Islet of Langerhans (tissue), 1 donor: ENCODE results near the gene WWOX.
A peak's percentile ranks its signal among the peaks of the same experiment; 100 is the strongest.

Experiments used
- FAIRE-seq: peaks from one replicate; lab custom pipeline; 2011; peaks lifted over from hg19 to GRCh38; lab: Jason Lieb, UNC

WWOX gene

DNA sequence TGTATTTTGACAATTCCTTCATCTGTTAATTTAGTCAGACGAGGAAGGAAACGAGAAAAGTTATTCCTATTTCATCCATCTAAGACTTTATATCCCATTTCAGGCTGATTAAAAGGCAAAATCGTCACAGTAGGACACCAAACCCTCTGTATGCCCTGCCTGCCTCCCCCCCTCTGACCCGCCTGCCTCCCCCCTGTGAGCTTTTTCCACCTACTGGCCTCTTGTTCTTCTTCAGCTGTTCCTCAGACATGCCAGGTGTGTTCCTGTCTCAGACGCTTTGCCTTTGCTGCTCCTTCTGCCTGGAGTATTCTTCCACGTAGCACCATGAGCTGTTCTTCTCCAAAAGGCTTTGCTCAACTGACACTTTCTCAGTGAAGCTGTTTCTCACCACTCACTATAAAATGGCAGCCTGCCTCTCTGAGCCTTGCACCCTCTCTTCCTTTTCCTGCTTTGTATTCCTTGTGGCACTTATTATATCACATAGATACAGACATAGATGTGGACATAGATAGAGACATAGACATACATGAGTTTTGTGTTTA is 777.7 kb downstream of the WWOX start:
- no peak for FAIRE-seq

GRCh38 chr16:78878570-78878969 is 779.1 kb downstream of the WWOX start:
- no peak for FAIRE-seq

GRCh38 chr16:78879011-78879410 is 779.6 kb downstream of the WWOX start:
- FAIRE-seq, result no peak

DNA sequence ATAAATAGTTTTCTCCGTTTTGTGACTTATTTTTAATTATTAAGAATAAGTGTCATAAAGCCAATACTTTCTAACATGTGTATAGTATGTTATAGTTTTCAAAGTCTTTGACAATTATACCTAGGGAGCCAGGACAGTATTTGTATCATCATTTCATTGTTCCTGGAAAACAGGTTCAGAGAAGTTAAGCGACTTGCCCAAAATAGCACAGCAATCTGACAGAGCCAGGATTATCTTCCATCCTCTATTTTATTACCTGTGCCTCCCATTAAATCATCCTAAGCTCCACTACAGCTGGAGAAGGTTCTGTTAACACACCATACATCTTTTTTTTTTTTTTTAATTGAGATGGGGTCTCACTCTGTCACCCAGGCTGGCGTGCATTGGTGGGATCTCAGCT is 782.7 kb downstream of the WWOX start:
- no peak for FAIRE-seq

GRCh38 chr16:78882751-78883150 is 783.3 kb downstream of the WWOX start:
- FAIRE-seq, result no peak

DNA sequence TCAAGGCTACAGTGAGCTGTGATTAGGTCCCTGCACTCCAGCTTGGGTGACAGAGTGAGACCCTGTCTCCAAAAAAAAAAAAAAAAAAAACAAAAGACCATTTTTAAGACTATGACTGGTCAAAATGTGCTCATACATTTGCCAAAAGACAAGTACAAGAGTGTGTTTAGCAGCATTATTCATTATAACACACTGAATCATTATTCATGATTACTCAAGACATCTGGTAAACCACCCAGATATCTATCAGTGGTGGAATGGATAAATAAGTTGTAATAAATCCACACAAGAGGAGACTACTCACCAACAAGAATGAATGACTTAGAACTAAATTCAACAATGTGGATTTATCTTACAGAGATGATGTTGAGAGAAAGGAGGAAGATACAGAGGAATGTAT is 784.8 kb downstream of the WWOX start:
- no peak for FAIRE-seq

DNA sequence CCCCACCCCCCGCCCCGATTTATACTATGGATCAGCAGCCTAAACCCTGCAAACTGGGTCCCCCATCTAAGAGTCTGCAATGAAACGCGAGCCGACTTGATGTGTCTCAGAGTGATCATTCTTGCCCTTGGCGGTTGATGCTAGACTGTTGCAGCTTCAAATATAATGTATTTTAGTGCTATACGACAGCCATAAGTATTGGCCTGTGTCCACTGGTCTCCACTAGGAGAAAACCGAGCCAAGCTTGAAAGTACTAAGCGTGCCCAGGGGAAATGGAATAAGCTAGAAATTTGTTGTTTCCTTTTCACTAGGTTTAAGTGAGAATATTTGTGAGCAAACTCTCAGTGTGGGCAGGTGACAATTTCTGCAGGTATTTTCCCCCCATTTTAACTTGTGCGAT is 789.9 kb downstream of the WWOX start:
- FAIRE-seq, result no peak

DNA sequence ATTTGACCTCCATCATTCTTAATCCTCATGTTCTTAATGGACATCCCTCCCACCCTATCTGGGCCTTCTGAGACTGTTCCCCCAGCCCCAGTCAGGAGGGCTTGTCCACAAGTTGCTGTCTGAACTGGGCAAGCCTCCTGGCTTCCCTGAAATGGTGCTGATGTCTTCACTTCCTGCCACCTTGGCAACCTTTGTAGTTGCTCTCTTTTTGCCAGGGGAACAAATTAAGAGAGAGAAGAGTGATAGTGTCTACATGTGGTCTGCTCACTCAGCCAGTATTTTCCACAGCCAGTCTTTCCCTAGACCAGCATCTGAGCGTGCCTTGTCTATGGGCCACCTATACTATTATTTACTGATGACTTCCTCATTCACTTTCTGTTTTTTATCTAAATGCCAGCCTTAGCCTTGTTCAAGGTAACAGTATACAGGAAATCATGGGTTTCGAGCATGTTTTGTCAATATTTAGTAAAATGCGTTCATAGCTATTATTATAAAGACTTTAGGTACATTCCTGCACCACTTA is 791.0 kb downstream of the WWOX start:
- peak; percentile 17 for FAIRE-seq

DNA sequence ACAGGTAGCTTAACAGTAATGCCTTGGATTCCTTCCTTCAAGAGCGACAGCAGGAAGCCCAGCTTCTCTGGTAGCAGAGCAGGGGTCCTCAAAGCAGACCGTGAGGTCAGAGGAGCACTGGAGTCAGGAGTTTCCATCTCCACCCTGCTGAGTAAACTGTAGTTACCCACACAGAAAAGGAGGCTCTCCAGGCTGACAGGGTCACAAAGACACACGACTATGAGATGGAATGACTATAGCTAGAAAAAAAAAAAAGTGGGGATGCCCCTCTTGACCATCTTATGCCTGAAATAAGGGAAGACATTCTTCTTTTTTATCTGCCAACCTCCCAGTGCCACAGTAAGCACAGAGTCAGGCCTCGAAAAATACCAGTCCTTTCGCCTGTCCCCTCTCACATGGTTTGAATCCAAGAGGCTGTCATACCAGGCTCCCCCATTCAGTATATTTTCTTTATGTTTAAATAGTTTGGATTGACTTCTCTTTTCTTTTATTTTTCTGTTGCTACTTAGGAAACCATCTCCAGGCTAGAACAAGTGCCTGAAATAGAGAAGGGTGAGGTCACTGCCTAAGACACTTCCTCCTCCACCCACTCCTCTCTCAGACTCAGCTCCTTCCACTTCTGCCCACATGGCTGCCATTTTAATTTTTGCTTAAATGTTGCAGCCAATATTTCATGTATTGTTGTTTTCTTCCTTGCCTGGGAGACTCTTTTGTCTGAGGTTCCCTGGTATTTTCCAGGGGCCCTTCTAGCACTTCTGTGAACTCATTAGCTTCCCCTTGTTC is 793.7 kb downstream of the WWOX start:
- FAIRE-seq, result no peak

- peak; percentile 86 for FAIRE-seq
Observed at GRCh38 chr16:78894886-78895285, 795.4 kb downstream of the WWOX start.

DNA sequence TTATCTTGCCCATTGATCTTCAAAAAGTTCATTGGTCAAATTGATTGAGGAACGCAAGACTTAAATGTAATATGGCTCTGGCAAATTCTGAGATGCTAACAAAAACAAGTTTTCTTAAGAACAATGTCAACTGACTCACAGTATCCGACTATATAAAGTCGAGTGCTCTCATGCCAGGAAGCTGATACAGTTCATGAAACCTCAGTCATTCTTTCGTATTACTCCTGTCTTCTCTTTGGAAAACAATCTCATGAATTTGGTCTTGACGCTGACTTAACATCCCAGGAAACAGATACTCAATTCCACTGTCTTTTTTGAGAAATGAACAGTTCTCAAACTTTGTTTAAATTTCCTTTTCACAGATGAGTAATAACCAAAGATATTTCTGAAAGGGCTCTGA is 796.2 kb downstream of the WWOX start:
- peak; percentile 17 for FAIRE-seq

DNA sequence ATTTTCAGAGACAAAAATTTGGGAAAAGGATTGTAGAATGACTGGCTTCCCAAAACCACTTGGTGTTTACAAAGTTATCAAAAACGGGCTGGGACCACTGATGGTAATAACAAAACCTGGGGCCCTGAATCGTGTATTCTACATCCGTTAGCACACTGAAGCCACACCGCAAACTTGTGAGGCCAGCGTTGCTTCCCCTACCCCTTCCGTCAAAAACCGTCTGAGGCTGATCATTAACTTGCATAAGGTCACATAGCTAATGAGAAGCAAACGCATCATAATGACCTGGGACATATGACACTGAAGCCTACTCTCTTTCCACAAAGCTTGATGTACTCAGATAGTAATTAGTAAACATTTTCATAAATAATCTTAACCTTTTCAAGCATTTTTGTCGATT is 796.8 kb downstream of the WWOX start:
- no peak for FAIRE-seq

DNA sequence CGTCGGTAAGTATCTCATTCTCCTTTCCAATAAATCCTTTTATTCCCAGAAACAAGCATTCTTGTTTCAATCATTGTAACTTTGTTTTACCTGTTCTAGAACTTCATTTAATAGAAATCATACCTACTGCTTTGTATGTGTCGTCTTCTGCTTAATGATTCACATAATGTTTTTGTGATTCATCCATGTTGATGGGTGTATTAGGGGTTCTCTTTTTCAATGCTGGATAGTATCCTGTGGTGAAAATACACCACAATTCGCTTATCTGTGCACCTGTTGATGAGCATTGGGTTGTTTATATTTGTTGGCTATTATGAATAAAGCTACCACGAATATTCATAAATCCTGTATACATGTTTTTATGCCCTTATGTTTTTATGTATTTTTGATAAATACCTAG is 797.8 kb downstream of the WWOX start:
- no peak for FAIRE-seq

DNA sequence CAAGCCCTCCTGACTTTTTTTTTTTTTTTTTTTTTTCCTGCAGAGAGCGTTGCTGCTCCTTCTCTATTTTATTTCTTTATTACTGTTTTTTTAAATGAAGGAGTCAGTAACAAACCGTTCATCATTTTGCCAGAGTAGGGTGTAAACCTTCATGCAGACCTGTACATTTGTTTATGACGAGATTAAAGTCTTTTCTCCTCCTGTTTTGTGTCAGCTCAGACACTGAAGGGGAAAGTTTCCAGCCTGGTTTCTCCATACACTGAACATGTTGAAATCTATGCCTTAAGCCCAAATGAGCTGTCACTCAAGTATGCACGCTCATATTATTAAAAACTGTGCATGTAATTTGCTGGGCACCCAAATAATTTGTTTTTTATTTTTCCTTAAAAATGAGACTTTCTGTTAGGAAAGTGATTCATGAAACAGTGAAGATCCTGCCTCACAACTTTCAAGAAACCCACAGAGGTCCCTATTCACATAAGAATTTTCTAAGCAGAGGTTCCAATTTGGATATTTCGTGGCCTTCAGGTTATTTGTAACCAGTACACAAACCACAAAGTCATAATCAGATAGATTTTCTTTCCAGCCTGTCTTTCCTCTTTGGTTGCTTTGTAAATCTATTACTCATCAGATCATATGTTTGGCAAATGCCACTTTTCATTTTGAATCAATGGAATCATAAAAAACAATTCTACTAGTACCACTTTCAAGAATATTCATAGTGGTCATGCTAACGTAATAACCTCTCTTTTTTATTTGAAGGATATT is 800.8 kb downstream of the WWOX start:
- peak; percentile 62 for FAIRE-seq

DNA sequence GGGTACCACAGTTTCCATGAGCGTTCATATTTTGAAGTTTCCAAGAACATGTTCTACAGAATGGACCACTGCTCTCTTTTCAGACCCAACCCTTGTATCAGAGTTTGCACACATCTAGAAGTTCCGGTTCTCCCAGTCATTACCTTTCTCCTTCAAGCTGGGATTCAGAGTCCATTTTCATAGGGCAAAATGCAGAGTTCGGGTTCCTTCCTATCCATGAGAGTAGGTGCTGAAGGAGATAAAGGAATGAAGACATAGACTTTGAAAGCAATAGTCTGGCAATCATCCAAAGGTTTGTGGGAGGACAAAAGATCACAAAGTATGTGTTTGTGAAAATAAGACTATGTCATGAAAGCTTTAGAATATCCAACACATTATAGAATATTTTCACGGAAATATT is 801.5 kb downstream of the WWOX start:
- FAIRE-seq, result no peak

GRCh38 chr16:78902321-78902720 is 802.9 kb downstream of the WWOX start:
- no peak for FAIRE-seq

DNA sequence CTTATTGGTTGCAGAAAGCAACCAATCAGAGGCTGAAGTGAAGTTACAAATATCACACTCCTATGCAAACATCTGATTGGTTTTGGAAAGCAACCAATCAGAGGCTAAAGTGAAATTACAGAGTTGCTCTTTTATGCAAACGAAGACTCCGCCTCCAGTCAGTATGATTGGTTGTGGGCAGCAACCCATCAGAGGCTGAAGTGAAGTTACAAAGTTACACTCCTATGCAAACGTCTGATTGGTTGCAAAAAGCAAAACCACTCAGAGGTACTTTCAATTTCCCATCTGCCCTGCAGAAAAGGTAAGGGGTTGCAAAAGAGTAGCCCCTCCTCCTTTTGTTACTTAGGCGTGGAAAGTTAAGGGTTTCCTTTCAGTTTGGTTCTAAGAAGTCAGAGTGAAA is 803.8 kb downstream of the WWOX start:
- no peak for FAIRE-seq

DNA sequence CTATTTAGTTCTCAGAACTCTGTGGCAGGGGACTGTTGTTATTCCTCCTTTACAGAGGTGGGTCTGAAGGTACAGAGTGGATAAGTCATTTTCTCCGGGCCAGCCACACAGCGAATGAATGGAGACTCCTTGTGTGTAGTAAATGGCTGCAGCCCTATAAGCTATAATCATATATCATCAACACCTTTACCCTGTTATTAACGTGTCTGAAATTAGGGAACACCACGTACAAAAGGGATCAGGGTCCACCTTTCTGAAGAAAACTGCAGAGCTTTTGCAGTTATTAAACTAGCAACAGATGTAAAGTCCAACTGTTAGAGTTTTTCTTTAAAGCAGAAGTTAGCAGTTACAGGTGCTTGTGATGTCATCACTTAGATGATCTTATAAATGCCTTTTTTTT is 804.4 kb downstream of the WWOX start:
- no peak for FAIRE-seq

DNA sequence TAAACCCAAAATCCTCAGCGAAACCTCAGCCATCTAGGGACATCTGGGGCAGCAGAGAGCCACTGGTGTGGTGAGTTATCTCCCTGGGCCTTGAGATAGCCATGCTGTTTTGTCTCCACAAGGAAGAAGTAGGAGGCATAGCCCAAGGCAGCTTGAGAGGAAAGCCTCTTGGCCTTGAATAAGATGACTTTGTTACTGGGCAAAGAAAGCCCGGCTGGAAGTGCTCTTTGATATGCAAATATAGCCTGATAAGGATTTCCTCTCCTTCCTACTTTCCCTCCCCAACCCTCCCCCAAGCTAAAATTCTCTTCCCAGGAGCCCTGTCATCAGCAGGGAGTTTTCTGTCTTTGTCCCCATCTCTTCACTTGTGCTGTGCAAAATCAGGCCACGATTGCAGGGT is 806.7 kb downstream of the WWOX start:
- FAIRE-seq, result no peak

DNA sequence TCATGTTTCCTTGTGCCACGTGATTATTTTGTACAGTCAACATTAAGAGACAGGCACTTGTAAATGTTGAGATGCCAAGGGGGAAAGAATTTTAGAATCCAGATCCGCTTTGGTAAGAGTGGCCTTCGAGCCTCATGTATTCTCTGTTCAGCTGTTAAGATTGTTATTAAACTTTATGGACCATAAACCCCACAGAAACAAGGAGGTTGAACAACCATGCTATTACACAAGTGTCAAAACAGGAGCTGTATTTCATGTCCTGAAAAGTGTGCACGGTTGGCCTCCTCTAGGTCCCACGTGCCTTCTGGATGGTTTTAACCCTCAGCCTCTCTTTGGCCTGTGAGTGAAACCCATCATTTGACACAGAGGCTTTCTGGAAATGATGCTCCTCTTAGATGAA is 809.8 kb downstream of the WWOX start:
- FAIRE-seq, result no peak

DNA sequence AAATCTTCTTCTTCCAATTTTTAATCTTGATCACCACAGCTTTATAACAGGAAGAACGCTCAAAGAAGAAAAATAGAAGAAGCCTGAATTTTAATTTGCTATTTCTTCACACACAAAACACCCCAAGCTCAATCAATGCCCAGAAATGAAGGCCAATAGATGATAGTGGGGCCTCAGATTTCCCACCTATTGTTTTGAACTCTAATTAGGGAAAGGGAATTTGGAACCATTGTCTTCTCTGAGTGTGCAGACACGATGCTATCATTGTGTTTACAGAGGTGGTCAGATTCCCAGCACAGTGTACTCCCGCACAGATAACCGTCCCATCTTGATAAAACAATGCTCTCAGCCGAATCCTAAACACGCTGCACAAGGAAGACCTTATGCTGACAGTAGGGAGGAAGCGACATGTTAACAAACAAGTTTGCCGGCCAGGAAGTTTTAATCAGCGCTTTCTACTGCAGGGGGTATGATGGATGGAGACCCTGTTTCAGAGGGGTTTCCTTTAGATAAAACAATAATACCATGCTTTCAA is 816.4 kb downstream of the WWOX start:
- FAIRE-seq, result no peak

GRCh38 chr16:78916928-78917545 is 817.6 kb downstream of the WWOX start:
- FAIRE-seq, result no peak
